Stimulated activated CD4-positive, alpha-beta T cell treated with anti-CD3 and anti-CD28 coated beads, Interleukin-15, amount 100 ng/mL, for 48 hours (primary cell): Measurements from ENCODE around the gene SLC16A7.

ENCODE experiments used
- DNase-seq, 2 donors: peaks; one replicate each; pipeline ENCODE4 v3.0.0-alpha.2; 2020; ENCODE audit warnings: low read depth in 2 of 2

SLC16A7 gene

GRCh38 chr12:59624732-59625460 is 29.1 kb downstream of the SLC16A7 start:
- DNase-seq, result no peak

GRCh38 chr12:59626382-59626781 is 30.6 kb downstream of the SLC16A7 start:
- DNase-seq, result no peak

- no peak for DNase-seq
Observed at GRCh38 chr12:59627582-59627981, 31.8 kb downstream of the SLC16A7 start.

DNA sequence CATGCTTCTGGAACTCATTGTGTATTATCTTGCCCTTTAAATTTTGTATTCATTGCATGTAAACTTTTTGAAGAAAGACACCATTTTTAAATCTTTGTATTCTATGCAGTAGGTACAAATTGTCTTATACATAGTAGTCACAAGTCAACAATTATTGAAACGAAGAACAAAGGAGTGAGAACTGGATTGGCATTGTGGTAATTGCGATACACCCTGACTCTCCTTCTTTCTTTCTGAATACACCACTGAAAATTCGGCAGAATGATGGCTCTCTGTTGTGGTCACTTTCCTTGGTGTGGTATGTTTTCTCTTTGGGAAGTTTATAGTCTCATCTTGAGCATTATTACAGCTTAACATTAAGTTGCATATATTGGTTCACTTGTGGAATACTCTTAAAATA is 34.1 kb downstream of the SLC16A7 start:
- DNase-seq, result no peak

DNA sequence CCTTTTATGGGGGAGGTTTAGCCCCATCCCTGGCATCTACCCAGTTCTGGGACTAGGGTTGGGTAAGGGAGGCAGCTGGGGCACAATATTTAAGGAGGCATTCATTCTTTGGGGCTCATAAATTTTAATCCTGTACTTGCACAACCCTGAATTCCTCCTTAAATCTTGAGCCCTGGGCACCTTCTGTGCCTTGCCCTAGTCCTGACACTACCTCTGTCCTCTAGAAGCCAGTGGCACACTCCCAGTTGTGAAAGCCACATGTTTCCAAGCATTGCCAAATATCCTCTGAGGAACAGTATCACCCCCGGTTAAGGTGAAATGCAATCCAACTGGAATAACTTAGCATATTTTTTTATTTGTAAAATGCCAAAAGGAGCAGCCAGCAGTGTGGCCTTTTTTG is 36.6 kb downstream of the SLC16A7 start:
- DNase-seq, result no peak

DNA sequence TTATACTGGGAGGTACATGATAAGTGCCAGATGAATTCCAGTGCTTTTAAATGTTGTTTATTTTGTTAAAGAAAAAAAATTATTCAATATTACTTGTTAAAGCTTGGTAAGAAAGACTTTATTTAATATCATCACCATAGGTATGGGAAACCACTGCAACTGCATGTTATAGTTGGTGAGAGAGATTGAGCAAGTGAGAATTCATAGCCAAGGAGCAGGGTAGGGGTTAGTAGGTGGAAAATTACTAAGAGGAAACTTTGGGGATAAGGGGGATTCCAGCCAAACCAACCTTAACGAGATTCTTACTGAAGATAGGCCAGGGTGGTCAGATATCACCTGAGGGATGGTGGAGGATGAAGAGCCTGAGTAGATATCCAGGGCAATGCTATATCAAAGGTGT is 38.4 kb downstream of the SLC16A7 start:
- no peak for DNase-seq

DNA sequence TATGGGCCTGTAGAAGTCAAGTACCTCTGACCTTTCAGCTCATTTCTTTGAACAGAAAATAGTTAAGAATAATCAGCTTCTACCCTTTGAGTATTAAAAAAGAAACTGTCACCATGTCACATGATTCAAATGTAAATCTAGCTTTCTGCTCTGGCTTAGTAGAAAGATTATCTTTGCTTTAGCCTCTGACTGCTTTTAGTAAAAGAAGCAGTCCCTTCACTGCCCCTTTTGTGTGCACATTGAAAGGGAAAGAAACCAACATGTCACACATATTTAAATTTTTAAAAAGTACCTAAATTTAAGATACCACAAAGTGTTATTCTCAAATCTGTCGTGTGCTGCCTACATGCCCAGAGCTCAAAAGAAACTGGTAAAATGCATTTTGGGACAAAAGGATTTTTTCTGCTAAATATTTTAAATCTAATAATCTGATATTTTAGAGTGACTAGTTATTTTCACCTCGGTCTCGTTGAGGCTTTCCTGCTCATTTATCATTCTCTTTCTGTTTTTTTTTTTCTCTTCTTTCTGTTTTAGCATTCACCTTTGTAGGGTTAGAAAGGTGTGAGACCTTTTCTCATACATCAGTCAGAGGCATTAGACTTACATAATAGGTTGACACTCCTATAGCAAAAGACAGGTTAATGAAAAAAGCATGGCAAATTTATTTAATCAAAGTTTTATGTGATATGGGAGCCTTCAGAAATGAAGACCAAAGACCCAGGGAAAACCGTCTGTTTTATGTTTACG is 41.3 kb downstream of the SLC16A7 start:
- no peak for DNase-seq

GRCh38 chr12:59637692-59638070 is 41.9 kb downstream of the SLC16A7 start:
- DNase-seq, result no peak

- DNase-seq, result no peak
Observed at GRCh38 chr12:59643550-59643949, 47.7 kb downstream of the SLC16A7 start.

DNA sequence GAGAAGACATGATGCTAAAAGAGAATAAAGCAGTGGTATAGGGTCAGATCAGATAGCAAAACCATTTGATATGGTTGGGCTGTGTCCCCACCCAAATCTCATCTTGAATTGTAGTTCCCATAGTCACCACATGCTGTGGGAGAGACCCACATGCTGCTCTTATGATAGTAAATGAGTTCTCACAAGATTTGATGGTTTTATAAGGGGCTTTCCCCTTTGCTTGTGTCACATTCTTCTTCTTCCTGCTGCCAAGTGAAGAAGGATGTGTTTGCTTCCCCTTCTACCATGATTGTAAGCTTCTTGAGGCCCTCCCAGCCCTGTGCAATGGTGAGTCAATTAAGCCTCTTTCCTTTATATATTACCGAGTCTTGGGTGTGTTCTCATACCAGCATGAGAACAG is 49.4 kb downstream of the SLC16A7 start:
- DNase-seq, result no peak

GRCh38 chr12:59646636-59647035 is 50.8 kb downstream of the SLC16A7 start:
- DNase-seq, result no peak

DNA sequence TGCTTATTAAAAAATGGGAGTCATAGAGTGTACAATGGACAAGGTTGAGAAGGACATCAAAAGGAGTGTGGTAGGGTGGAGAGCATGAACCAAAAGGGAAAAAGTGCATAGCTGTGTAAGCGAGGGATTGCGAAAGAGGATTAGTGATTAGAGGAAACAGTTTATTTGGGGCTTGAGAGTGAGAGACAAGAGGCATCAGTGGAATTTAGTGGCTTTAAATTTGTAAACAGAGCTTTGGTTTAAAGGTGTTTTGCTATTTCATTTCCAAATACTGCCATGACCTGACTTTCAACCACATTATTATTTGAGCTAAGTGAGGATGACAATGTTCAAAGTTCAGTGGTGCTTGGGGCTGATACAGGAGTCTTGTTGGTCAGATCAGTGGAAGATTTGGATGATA is 53.4 kb downstream of the SLC16A7 start:
- no peak for DNase-seq

- DNase-seq, result no peak
Observed at GRCh38 chr12:59650588-59651228, 54.9 kb downstream of the SLC16A7 start.

DNA sequence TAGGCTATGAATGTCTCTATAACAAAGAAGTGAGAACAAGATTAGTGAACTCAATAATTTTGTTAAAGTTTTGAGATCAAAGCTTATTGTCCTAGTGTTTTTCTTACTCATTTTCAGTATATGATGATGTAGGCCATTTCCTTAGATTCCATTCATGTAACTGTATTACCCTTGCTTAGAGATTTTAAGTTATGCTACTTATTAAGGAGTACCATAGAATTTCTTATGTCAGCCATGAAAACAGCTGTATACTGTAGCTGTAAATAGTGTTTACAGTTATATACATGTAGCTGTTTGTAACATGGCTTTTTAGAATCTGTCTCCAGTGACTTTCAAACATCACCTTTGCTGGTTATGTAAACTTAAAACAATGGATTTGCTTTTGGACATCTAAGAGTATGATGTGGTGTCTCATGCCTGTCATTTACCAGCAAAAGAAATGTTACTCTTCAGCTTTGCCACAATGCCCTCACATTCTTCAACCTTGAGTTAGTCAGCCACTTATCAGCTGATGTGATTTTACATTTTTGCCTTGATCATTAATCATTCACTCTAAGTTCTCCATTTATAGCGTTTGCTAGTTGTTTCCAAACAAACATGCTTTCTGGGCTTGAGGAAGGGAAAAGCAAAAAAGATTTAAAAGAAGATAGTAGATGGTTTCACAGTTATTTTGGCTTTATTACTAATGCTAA is 55.5 kb downstream of the SLC16A7 start:
- DNase-seq, result no peak

GRCh38 chr12:59652130-59652529 is 56.3 kb downstream of the SLC16A7 start:
- no peak for DNase-seq

DNA sequence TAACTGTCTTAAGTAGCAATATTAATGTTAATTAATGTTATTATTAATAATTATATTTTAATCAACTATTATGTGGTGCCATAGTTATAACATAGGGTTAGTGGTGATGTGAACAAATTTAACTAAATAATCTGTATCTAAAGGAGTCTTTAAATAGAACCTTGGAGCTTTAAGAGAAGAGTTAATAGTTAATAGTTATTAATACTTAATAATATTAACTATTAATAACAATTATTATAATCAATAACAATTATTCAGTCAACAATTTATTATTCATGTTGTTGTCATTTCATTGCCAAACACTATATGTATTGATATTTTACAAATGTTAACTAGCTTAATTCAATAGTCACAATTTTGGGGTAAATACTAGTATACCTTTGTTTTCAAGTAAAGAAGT is 58.2 kb downstream of the SLC16A7 start:
- no peak for DNase-seq

GRCh38 chr12:59657266-59657665 is 61.4 kb downstream of the SLC16A7 start:
- no peak for DNase-seq

DNA sequence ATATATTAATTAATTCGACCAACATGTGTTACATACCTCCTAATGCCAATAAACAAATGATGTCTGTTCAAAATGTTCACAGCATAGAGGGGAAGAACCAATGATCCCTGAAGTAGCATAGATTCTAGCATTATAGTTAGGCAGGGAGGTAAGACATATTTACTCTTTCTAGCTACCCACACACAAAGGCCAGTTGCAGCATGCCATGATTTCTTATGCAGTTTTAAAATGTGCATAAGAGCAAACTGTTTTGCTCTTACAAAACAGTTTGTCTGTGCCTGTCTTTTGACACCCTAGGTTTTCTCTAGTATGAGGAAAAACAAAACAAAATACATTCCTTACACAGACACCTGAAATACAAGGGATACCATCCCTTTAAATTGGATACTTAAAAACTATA is 61.9 kb downstream of the SLC16A7 start:
- DNase-seq, result no peak

- DNase-seq, result no peak
Observed at GRCh38 chr12:59660148-59660547, 64.3 kb downstream of the SLC16A7 start.

DNA sequence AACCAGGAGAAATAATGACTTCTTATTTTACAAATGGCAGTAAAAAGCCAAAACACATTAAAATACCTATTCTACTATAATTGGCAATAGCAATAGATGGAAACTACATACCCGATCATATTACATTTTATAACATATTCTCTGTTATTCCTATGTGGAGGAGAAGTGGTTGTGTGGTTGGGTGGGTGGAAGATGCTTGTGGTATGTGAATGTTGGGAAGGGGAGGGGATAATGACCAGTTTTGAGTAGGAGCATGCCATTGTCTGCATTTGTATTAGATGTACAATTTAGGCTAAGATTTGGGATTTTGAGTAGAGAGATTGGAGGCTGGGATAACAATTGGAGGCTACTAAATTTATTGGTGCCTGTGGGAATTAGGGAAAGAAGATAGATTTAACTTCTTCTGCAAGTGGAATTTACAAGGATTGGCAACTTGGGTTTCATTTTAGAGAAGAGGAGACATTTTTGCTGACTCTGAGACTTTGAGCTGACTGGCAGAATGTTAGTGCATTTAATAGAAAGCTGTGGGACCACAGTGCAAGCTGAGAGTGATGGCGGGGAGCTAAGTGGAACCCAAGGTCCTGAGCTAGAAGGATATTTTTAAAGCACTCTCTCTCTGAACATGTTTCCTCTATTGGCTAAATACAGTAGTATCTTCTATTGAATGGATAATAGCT is 65.2 kb downstream of the SLC16A7 start:
- DNase-seq, result no peak

GRCh38 chr12:59664495-59664894 is 68.7 kb downstream of the SLC16A7 start:
- DNase-seq, result no peak

- no peak for DNase-seq
Observed at GRCh38 chr12:59665701-59666100, 69.9 kb downstream of the SLC16A7 start.
